GM21528 (cell line): Measurements from ENCODE around the gene BCL2.

Source experiments
- ATAC-seq: cut with Tn5 transposase; IDR thresholded peaks from one replicate; pipeline ENCODE4 v1.9.1; 2021; ENCODE audit warnings: mild to moderate bottlenecking, moderate library complexity; ENCODE audit not compliant: unreplicated experiment, low FRiP score

Gene BCL2

DNA sequence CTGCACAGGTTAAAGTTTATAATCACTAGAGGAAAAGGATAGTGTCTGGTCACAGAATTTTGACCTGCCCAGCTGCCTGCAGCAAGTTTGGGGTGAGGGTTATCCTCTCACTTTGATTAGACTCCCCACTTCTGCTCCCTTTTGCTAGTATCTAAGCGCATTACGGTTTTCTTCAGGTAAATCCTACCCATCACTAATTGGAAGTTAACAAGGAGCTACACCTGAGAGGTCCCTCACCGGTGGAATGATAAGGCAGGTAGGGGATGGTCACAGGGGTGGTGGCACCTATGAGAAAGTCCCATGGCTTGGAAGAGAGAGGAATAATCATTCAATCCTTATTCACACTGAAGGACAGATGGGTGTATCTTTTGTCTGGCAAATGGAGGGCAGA is 7.6 kb downstream of the BCL2 start:
- ATAC-seq: no peak

DNA sequence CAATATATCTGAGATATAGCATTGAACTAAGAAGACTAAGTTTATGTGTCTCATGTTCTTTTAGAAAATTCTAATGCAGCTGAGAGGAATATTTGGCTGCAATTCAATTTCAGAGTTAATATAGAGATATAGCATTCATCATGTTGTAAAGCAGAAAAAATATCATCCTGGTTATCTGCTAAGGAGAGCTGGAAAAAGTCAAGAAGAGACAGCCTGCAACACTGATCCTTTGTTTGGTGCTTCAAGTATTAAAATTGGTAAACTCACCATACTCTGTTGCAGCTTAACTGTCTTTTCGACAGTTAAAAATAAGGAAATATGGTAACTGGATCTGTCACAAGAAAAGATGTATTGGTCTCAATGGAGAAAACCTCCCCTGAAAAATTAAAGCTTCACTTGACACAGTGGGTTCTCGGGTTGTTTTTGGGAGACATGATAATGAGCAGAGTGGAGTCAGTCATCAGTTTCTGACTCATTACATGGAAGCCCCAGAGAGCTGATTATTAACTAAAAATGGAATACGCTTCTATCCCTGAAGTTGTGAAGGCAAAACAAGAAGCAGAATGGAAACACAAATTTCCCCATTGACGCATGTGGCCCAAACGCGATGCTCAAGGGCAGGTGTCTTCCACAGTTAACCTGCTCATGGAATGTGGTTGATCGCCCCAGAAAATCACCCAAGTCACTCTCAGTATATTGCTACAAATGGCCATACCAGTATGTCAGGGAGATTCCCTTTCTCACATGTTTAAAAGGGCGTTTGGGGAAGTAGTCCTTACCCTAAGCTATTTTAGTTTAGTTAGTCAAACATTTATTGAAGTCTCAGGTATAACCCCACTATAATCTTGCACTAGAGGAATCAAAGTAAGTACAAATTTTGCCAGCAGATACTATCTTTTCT is 8.2 kb downstream of the BCL2 start:
- peak; percentile 68 for ATAC-seq

DNA sequence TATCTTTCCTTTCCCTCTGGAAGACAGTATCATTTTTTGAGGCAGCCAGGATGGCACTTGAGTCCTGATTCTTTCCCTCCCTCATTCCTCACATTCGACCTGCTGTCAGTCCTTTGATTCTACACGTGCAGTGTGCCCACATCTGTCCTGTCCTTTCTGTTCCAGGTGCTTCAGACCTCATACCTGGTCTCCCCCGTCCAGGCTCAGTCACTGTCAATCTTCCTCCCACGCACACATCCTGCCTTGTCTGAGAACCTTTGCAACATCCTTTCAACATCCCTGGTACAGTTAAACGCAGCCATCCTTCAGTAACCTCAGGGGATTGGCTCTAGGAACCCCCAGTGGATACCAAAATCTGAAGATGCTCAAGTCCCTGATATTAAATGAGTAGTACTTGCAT is 10.1 kb downstream of the BCL2 start:
- no peak for ATAC-seq

DNA sequence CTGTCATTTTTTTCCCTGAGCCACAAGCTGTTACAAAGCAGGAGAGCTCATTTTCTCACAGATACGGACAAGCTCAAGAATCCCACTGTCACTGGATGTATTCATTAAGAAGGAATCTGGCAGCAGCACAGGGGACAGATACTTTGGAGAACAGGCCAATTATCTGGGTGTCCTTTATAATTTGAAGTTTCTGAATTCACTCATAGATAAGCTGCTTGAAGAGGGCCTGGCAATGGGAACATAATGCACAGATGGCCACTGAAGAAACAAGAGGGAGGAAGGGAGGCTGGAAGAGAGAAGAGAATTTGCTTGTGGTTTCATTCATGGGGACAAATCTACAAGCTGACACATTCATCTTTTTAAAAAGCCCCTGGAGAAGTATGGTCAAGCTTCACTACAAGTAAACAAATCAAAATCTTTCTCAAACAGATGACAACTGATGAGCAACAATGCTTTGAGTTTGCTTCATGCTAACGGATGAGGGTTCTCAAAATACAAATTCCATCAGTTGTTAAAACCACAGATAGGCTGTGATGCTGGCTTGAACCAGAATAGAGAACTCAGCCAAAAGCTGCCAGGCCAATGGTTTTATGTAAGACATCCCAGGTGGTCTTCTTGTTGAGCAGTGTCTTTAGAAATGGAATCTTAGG is 11.9 kb downstream of the BCL2 start:
- ATAC-seq: no peak

GRCh38 chr18:63306819-63307550 is 12.6 kb downstream of the BCL2 start:
- no peak for ATAC-seq

DNA sequence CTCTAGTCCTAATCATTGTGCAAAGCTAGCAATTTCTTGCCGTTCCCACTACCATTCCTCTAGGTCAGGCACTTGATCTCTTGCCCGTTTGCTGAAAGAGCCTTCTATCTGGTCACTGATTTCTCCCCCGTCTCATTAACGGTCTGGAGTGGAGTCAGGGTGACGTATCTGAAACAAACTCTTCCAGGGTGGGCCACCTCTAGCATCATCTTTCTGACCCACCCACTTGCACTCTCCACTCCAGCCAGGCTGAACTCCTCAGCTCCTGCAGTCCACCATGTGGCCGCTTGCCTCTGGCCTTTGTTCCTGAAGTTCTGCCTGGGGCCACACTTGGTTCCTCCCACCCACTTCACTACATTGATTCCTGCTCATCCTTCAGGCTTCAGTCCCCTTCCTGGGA is 13.3 kb downstream of the BCL2 start:
- no peak for ATAC-seq

- no peak for ATAC-seq
Measured at GRCh38 chr18:63303547-63303946, 16.0 kb downstream of the BCL2 start.

GRCh38 chr18:63302636-63303405 is 16.7 kb downstream of the BCL2 start:
- no peak for ATAC-seq

DNA sequence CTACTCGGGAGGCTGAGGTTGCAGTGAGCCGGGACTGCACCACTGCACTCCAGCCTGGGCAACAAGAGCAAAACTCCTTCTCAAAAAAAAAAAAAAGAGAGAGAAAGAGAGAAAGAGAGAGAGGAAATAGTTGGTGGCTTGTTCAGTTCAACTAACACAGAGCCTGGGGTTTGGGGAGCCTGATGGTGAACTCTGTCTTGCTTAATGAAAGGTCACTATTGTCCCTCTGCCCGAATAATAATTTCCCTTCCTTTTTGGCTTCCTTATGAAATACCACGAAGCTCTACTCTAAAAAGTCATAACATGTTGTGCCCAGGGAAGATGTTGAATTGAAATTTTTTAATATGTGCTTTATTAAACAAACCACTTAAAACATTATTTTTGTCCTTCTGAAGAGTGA is 17.3 kb downstream of the BCL2 start:
- ATAC-seq: no peak

DNA sequence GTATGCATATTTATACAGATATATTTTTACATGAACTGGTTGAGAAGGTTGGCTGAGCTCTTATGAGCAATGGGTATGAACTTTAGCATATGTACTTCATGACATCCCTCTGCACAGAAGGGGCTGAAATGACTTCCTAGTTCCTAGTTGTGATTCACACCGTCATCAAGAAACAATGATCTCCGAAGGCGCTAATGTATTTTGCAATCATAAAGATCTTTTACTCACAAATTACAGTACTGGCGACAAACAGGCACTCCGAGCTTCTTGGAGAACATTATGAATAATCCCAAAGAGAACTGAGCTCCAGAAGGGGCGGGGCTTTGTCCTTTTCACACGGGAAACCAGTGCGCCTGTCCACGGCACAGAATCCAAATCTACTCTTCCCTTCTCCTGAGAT is 18.1 kb downstream of the BCL2 start:
- no peak for ATAC-seq

DNA sequence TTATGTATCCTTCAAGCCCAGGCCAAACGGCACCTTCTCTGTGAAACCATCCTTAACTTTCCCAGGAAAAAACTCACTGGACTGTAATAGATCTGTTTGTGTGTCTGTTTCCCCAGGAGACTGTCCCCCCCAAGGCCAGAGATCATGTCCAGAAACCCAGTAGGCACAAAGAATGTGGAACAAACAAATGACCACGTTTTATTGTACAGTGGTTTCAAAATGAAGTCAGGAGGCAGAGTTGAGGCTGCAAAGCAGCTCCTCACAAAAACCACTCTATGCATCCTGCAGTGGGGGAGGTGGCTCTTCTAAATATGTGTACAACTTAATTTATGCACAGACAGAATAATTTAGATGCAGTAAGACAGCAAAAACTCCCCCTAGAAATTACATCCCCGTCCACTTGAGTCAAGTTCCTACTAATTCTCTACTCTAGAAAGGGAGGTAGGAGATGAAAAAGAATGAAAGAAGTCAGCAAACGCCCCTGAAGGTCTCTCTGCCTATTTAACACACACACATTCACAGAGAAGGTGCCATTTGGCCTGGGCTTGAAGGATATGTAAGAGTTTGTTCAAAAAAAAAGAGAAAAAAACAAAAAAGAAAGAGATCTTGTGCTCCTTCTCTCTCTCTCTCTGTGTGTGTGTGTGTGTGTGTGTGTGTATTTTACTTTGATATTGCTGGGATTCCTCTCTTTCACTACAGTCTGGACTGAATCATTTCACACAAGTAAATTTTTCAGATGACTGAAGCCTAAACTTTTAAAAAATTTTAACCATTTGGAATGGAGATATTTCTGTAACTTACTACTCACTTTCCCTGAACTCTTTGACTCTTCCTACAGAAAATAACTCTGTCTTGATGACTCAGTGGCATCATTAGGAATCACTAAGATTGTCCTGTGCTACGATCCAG is 19.5 kb downstream of the BCL2 start:
- peak; percentile 61 for ATAC-seq

- ATAC-seq: no peak
Measured at GRCh38 chr18:63298400-63299365, 20.9 kb downstream of the BCL2 start.

GRCh38 chr18:63297687-63298399 is 21.7 kb downstream of the BCL2 start:
- no peak for ATAC-seq

DNA sequence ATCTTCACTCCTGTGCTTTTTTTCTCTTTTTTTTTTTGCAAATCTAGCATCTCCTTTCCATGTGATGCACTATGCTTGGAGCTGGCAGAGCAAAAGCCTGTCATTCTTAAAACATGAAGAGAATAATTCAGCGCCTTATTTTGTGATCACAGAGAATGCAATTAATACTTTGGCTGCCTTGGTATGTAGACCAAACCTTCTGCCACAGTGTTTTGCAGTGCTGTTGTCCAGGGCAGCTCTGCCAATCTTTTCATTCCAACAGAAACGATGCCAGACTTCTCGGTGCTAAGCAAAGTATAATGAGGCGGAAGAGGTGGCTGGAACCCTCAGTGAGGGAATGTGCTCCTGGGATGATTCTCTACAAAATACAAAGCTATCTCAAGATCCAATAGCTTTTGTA is 25.6 kb downstream of the BCL2 start:
- no peak for ATAC-seq

DNA sequence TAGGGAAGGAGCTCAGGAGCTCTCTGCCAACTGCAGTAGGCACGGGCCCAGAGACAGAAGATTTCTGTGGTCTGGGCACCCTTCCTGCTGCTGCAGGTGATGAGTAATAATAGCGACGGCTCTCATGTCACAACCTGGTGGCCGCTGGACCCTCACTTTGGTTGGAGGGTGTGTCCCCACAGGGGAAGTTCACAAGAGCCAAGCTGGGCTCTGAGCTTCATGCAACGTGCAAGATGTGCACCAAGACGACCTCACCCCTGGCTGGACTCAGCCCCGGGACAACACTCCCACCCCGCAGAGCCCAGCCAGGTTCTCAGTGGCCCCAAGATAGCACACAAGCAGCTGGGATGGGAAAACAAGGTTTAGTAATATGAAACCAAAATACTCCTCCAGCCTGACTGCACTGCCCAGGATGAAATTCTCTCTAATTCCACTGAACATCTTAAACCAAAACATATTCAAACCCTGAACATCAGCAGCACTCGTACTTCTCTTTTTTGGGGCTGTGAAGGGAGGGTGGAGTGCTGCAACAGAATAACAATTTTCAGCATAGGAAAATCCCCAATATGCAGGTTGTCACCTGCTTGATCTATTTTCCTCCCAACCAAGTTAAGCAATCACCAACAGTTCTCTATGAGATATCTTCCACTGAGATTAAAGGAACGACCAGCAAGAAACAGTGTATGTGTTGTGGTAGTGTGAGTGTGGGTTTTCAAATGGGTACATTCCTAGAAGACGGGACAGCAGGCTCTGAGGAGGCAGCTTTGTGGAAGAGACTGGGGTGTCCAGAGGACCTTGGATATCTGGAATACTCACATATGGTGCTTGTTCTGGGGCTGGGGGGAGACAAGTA is 26.5 kb downstream of the BCL2 start:
- peak; percentile 57 for ATAC-seq

GRCh38 chr18:63291278-63291677 is 28.3 kb downstream of the BCL2 start:
- ATAC-seq: no peak

DNA sequence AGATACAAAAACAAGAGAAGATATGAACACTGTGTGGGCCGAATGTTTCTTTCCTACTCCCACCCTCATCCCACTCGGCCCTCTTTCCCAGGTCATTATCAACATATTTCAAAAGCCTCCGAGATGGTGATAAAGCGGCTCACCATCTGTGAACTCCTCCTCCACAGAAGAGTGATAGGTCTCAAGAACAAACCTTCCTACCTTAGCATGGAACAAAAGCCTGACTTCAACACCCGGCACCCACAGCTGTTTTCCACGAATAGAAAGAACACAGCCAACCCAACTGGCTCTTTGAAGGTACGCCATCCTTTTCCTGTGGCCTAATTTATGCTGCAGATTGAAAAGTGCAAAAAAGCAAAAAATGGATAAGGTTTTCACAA is 28.8 kb downstream of the BCL2 start:
- ATAC-seq: no peak
